Heart left ventricle (tissue), 16 donors: Measurements from ENCODE around the gene STN1. TPM values are rescaled to one million over a fixed set of nuclear protein-coding genes. Genes with fewer than 3 reads are reported as not detected.

Source experiments
- ATAC-seq, 4 donors: fragments of 200-7000 bp; cut with Tn5 transposase; one replicate each; pipeline ENCODE4 v1.9.1; 2020 to 2022; ENCODE audit warnings: moderate library complexity in 4 of 4, mild to moderate bottlenecking in 3 of 4, moderate number of reproducible peaks in 1 of 4
- DNase-seq, 5 donors: peaks; one replicate each; pipeline ENCODE4 v3.0.0-alpha.2; 2020
- H3K27ac ChIP-seq, 12 donors: fragments of 200-600 bp; sonication (generic) in 4 of 12; one replicate each; pipeline versions ENCODE4 v1.5.0 to v1.8.0; 2016 to 2022; ENCODE audit warnings: mild to moderate bottlenecking in 2 of 12
- H3K27me3 ChIP-seq, 9 donors: fragments of 200-600 bp; sonication (generic) in 2 of 9; one replicate each; pipeline versions ENCODE4 v1.5.1 to v1.8.0; 2016 to 2022; ENCODE audit warnings: mild to moderate bottlenecking in 3 of 9
- H3K36me3 ChIP-seq, 9 donors: fragments of 200-600 bp; sonication (generic) in 2 of 9; one replicate each; pipeline versions ENCODE4 v1.5.0 to v1.8.0; 2018 to 2022; ENCODE audit warnings: mild to moderate bottlenecking in 2 of 9
- H3K4me1 ChIP-seq, 12 donors: fragments of 200-600 bp; sonication (generic) in 4 of 12; one replicate each; pipeline versions ENCODE4 v1.5.0 to v1.8.0; 2016 to 2022; ENCODE audit warnings: mild to moderate bottlenecking in 3 of 12
- H3K4me3 ChIP-seq, 12 donors: fragments of 200-600 bp; sonication (generic) in 4 of 12; one replicate each; pipeline versions ENCODE4 v1.5.0 to v1.8.0; 2017 to 2022; ENCODE audit warnings: mild to moderate bottlenecking in 9 of 12, moderate library complexity in 4 of 12
- H3K9me3 ChIP-seq, 12 donors: fragments of 200-600 bp; sonication (generic) in 4 of 12; one replicate each; pipeline versions ENCODE4 v1.5.0 to v1.8.0; 2016 to 2022; ENCODE audit warnings: mild to moderate bottlenecking in 1 of 12
- CTCF ChIP-seq, 12 donors: fragments of 200-600 bp; sonication (generic) in 4 of 12; IDR thresholded peaks; one replicate each; pipeline versions ENCODE4 v1.5.0 to v1.8.0; 2018 to 2022; ENCODE audit warnings: antibody characterized with exemption in 12 of 12, mild to moderate bottlenecking in 5 of 12
- POLR2A ChIP-seq, 2 donors: fragments of 450-650 bp; IDR thresholded peaks; one replicate each; pipeline ENCODE4 v1.6.1; 2017; ENCODE audit warnings: antibody characterized with exemption in 2 of 2, mild to moderate bottlenecking in 2 of 2, moderate library complexity in 2 of 2
- WGBS, 4 donors: extraction: QIAGEN DNeasy Blood & Tissue Kit in 2 of 4; methylation state at CpG; one replicate each; pipeline versions ENCODE4 v1.1.5 to v1.1.7; 2013 to 2018; 5-methylcytosine and 5-hydroxymethylcytosine counted together
- intact Hi-C, 10 donors: fragments of 100-400 bp; cut with DNase I; formaldehyde crosslinking; loops; one replicate each; pipeline versions ENCODE4 v1.11.1 to v1.14.2; 2022
- polyA plus RNA-seq, 2 donors: library from polyadenylated mRNA; stranded (reverse); fragments of 200-250 nt; gene quantifications; one replicate each; pipeline ENCODE4 v1.2.3, GENCODE V29; 2013
- total RNA-seq, 9 donors: library from RNA; depleted of rRNA in 2 of 9; stranded (reverse); fragments of >200 nt in 2 of 9; fragmentation: NEBNext Ultra II Directional in 3 of 9; extraction: Animal tissue kit (Norgen Biotek cat#: 25700) in 3 of 9; gene quantifications; one replicate each; pipeline versions ENCODE4 v1.1.0 to v1.2.4, GENCODE V29; 2016 to 2023
- donor health status: ischemic (EF 13 %, LVEDD 7.1; RV severe dilation, severe dysfunction).
- donor health status: healthy with polysubstance abuse.
- donor health status: DM: no; HTN: yes; CAD: no.
- donor health status: DM: no; HTN: no; CAD: no.
- donor health status: ischemic (EF 25% LVEDD 6.9; RV normal size, moderate dysfunction).
- donor health status: ischemic (EF 25% LVEDD 5.7; RV mildly dilated, moderate dysfunction).
- donor health status: healthy.
- donor health status: DM: yes; HTN: yes; CAD: no.
- donor health status: ischemic (EF 35%, LVEDD 5.7; RV mildly dilated, moderate dysfunction).
- donor health status: nonischemic (EF 11% LVEDD 7.7; RV severe dilation, severe dysfunction).
- donor health status: DM: yes; HTN: yes; CAD: no.
- donor health status: PGD.
- donor health status: ischemic (EF 29% LVEDD 5.4; RV normal size, mild dysfunction).
- donor health status: nonischemic (EF 23%, LVEDD 6.1; RV moderate dilation, normal function).

The STN1 gene
- total and polyA plus RNA-seq, 11 donors, result 23.1 to 53.1 (median 32.7) TPM

GRCh38 chr10:103933557-103934121 is 15.7 kb upstream of the STN1 start:
- ATAC-seq (peak in 2 of 4 donors; percentile 30 to 64), DNase-seq (no peak)
- H3K36me3 ChIP-seq, result no peaks in the 10 kb centered on the region
- intact Hi-C loops, result no loop called here
- H3K4me1 ChIP-seq, result peaks cover 0 to 7% (median 0%) of the 10 kb centered on the region in 12 donors
- no peaks in the 10 kb centered on the region for H3K27me3 ChIP-seq
- H3K4me3 ChIP-seq, result no peak overlapping the region
- no peak overlapping the region for H3K27ac ChIP-seq
- no peaks in the 10 kb centered on the region for H3K9me3 ChIP-seq
- 34 to 41% (median 37%) methylated on average over 4 of the region's 4 CpGs for WGBS, 4 donors
- TF ChIP-seq CTCF (IDR thresholded peaks at IDR 0.05) (no peak), POLR2A (IDR thresholded peaks at IDR 0.05) (no peak)

- no peak for ATAC-seq
- Histone ChIP-seq H3K36me3 (no peaks in the 10 kb centered on the region), H3K4me1 (peaks cover 0 to 7% (median 0%) of the 10 kb centered on the region in 12 donors), H3K27me3 (no peaks in the 10 kb centered on the region), H3K4me3 (no peak overlapping the region), H3K9me3 (no peaks in the 10 kb centered on the region), H3K27ac (no peak overlapping the region)
- intact Hi-C loops, result no loop called here
- WGBS, 4 donors, result 89 to 94% (median 89%) methylated on average over 3 of the region's 3 CpGs
- no peak for DNase-seq
- TF ChIP-seq CTCF (IDR thresholded peaks at IDR 0.05) (no peak), POLR2A (IDR thresholded peaks at IDR 0.05) (no peak)
Measured at GRCh38 chr10:103932971-103933370, 15.0 kb upstream of the STN1 start.

- WGBS, 4 donors, result 92 to 98% (median 96%) methylated on average over 7 of the region's 7 CpGs
- Histone ChIP-seq H3K36me3 (no peaks in the 10 kb centered on the region), H3K4me1 (peaks cover 0 to 7% (median 0%) of the 10 kb centered on the region in 12 donors), H3K27me3 (no peaks in the 10 kb centered on the region), H3K9me3 (no peaks in the 10 kb centered on the region), H3K4me3 (no peak overlapping the region), H3K27ac (no peak overlapping the region)
- TF ChIP-seq POLR2A (IDR thresholded peaks at IDR 0.05) (no peak), CTCF (IDR thresholded peaks at IDR 0.05) (no peak)
- DNase-seq, result no peak
- ATAC-seq, result no peak
- intact Hi-C loops, result no loop called here
Measured at GRCh38 chr10:103932271-103932670, 14.3 kb upstream of the STN1 start.

GRCh38 chr10:103931603-103932002 is 13.6 kb upstream of the STN1 start:
- ATAC-seq, result no peak
- no peaks in the 10 kb centered on the region for H3K36me3 ChIP-seq
- H3K9me3 ChIP-seq, result no peaks in the 10 kb centered on the region
- H3K4me3 ChIP-seq, result no peak overlapping the region
- intact Hi-C loops, result no loop called here
- no peak overlapping the region for H3K27ac ChIP-seq
- 97 to 100% (median 99%) methylated on average over 2 of the region's 2 CpGs for WGBS, 4 donors
- DNase-seq, result no peak
- TF ChIP-seq POLR2A (IDR thresholded peaks at IDR 0.05), result no peak
- no peak for TF ChIP-seq CTCF (IDR thresholded peaks at IDR 0.05)
- peaks cover 0 to 7% (median 0%) of the 10 kb centered on the region in 12 donors for H3K4me1 ChIP-seq
- H3K27me3 ChIP-seq, result no peaks in the 10 kb centered on the region
